ENCODE measurements around the gene GSTK1.

DNA sequence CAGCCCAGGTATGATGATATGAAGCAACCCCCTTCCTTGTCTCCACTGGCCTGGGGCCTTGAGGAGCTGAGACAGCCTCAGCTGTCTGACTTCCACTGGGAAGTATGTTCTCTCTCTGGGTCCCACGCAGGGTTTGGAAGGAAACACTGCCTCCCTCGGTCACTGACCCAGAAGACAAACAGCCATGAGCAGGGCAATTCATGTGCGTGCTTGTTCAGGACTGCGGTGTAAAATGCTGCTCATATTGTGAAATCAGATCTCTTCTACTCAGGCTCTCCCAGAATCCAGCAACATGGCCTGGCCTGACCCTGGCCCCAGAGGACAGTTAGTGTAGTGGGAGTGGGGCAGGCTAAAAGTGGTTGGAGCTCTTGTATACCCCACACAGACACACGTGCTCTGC lies 55.4 kb downstream of the GSTK1 start:
- TF ChIP-seq, protein P1, sequence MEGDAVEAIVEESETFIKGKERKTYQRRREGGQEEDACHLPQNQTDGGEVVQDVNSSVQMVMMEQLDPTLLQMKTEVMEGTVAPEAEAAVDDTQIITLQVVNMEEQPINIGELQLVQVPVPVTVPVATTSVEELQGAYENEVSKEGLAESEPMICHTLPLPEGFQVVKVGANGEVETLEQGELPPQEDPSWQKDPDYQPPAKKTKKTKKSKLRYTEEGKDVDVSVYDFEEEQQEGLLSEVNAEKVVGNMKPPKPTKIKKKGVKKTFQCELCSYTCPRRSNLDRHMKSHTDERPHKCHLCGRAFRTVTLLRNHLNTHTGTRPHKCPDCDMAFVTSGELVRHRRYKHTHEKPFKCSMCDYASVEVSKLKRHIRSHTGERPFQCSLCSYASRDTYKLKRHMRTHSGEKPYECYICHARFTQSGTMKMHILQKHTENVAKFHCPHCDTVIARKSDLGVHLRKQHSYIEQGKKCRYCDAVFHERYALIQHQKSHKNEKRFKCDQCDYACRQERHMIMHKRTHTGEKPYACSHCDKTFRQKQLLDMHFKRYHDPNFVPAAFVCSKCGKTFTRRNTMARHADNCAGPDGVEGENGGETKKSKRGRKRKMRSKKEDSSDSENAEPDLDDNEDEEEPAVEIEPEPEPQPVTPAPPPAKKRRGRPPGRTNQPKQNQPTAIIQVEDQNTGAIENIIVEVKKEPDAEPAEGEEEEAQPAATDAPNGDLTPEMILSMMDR (conservative IDR thresholded peaks at IDR 0.05; ENCODE audit: low read length), result no peak
- TF ChIP-seq EZH2phosphoT487 (IDR thresholded peaks at IDR 0.05; ENCODE audit: borderline replicate concordance), result no peak
